ENCODE results near the gene SNAI1. TPM values are rescaled to one million over a fixed set of nuclear protein-coding genes. Genes with fewer than 3 reads are reported as not detected.
A peak's percentile ranks its signal among the peaks of the same experiment; 100 is the strongest.
"Not testable (repeated sequence)": the region's sequence is repeated elsewhere in the genome, so short reads cannot be mapped to it uniquely, and the experiment has no call there.

The SNAI1 gene
- total RNA-seq, 1 donor from 2014 or later, result 1.5 TPM

- DNase-seq, result peak; percentile 67
Measured at GRCh38 chr20:49964964-49965780, 17.6 kb upstream of the SNAI1 start.

- no peak for DNase-seq
Measured at GRCh38 chr20:49965781-49966305, 16.9 kb upstream of the SNAI1 start.

GRCh38 chr20:49966861-49967260 is 15.9 kb upstream of the SNAI1 start:
- no peak for DNase-seq

- no peak for DNase-seq
Measured at GRCh38 chr20:49969234-49969633, 13.5 kb upstream of the SNAI1 start.

GRCh38 chr20:49969946-49970345 is 12.8 kb upstream of the SNAI1 start:
- no peak for DNase-seq

GRCh38 chr20:49970498-49970897 is 12.3 kb upstream of the SNAI1 start:
- DNase-seq, result no peak

GRCh38 chr20:49973981-49974380 is 8.8 kb upstream of the SNAI1 start:
- no peak for DNase-seq

- peak; percentile 31 for DNase-seq
Measured at GRCh38 chr20:49976542-49976941, 6.2 kb upstream of the SNAI1 start.

GRCh38 chr20:49977740-49978139 is 5.0 kb upstream of the SNAI1 start:
- not testable (repeated sequence) for DNase-seq

- DNase-seq, result no peak
Measured at GRCh38 chr20:49978685-49979029, 4.1 kb upstream of the SNAI1 start.

- DNase-seq, result peak; percentile 72
Measured at GRCh38 chr20:49979030-49979832, 3.5 kb upstream of the SNAI1 start.

GRCh38 chr20:49980140-49981008 is 2.4 kb upstream of the SNAI1 start:
- DNase-seq, result no peak

GRCh38 chr20:49981218-49982071 is 1.3 kb upstream of the SNAI1 start:
- DNase-seq, result no peak

- no peak for DNase-seq
Measured at GRCh38 chr20:49982072-49982345, 771 bp upstream of the SNAI1 start.

GRCh38 chr20:49983123-49983847 is 505 bp downstream of the SNAI1 start:
- DNase-seq, result no peak

GRCh38 chr20:49983848-49984408 is 1.1 kb downstream of the SNAI1 start:
- peak; percentile 38 for DNase-seq

GRCh38 chr20:49984426-49985153 is 1.8 kb downstream of the SNAI1 start:
- DNase-seq, result no peak

- DNase-seq, result no peak
Measured at GRCh38 chr20:49985157-49985556, 2.4 kb downstream of the SNAI1 start.

GRCh38 chr20:49985617-49986016 is 2.8 kb downstream of the SNAI1 start:
- DNase-seq, result no peak

- DNase-seq, result no peak
Measured at GRCh38 chr20:49986049-49986448, 3.3 kb downstream of the SNAI1 start.
